Measurements from ENCODE around the gene MRPL36. TPM values are rescaled to one million over a fixed set of nuclear protein-coding genes. Genes with fewer than 3 reads are reported as not detected.

MRPL36 gene
- total RNA-seq, 3 donors from 2014 or later, result 33.5 to 46.2 (median 41.6) TPM

DNA sequence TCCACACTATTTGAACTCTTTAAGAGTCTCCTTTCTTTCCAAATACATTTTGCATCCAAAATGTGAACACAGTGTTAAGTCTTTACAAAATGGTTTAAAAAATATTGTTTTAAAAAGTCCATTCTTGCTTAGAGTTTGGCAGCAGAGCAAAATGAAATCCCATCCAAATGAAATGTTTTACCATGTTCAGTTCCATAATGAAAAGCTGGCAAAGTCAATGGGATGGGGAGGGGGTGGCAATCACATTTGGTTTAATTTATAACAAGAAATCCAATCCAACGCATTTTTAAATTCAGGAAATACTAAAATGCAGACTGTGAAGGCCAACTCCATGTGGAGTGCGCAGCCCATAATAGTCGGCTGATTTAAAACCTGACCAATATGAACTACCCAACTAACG is 39.4 kb downstream of the MRPL36 start:
- no peak overlapping the region for H3K27ac ChIP-seq
- H3K9me3 ChIP-seq, result peaks cover 0 to 9% of the 10 kb centered on the region in 2 donors
- no peaks in the 10 kb centered on the region for H3K27me3 ChIP-seq
- H3K36me3 ChIP-seq, result no peaks in the 10 kb centered on the region
- intact Hi-C loops (cut with DNase I; ENCODE audit: low total_unique reads), result loop anchor here (5.0 kb wide), 1 partner anchor 587 kb away; no protein-coding TSS in a partner anchor
- TF ChIP-seq POLR2A (IDR thresholded peaks at IDR 0.05) (no peak), POLR2AphosphoS5 (IDR thresholded peaks at IDR 0.05) (no peak)
- TF ChIP-seq, protein P1, sequence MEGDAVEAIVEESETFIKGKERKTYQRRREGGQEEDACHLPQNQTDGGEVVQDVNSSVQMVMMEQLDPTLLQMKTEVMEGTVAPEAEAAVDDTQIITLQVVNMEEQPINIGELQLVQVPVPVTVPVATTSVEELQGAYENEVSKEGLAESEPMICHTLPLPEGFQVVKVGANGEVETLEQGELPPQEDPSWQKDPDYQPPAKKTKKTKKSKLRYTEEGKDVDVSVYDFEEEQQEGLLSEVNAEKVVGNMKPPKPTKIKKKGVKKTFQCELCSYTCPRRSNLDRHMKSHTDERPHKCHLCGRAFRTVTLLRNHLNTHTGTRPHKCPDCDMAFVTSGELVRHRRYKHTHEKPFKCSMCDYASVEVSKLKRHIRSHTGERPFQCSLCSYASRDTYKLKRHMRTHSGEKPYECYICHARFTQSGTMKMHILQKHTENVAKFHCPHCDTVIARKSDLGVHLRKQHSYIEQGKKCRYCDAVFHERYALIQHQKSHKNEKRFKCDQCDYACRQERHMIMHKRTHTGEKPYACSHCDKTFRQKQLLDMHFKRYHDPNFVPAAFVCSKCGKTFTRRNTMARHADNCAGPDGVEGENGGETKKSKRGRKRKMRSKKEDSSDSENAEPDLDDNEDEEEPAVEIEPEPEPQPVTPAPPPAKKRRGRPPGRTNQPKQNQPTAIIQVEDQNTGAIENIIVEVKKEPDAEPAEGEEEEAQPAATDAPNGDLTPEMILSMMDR (IDR thresholded peaks at IDR 0.05), result no peak
- H3K4me1 ChIP-seq, result no peaks in the 10 kb centered on the region
- no peak for DNase-seq (ENCODE audit: low spot score in 2 of 2)
- no peak overlapping the region for H3K4me3 ChIP-seq

- Histone ChIP-seq H3K27me3 (no peaks in the 10 kb centered on the region), H3K27ac (no peak overlapping the region), H3K4me3 (no peak overlapping the region), H3K9me3 (peaks cover 0 to 9% of the 10 kb centered on the region in 2 donors), H3K4me1 (no peaks in the 10 kb centered on the region), H3K36me3 (no peaks in the 10 kb centered on the region)
- TF ChIP-seq, protein P1 (IDR thresholded peaks at IDR 0.05), result no peak
- no peak for TF ChIP-seq POLR2AphosphoS5 (IDR thresholded peaks at IDR 0.05)
- intact Hi-C loops (cut with DNase I; ENCODE audit: low total_unique reads), result no loop called here
- DNase-seq (ENCODE audit: low spot score in 2 of 2), result peak in 1 of 2 donors; percentile 30
Observed at GRCh38 chr5:1759378-1759970, 40.2 kb downstream of the MRPL36 start.

- Histone ChIP-seq H3K36me3 (no peaks in the 10 kb centered on the region), H3K4me1 (no peaks in the 10 kb centered on the region), H3K27ac (no peak overlapping the region), H3K9me3 (peaks cover 0 to 9% of the 10 kb centered on the region in 2 donors), H3K27me3 (no peaks in the 10 kb centered on the region), H3K4me3 (no peak overlapping the region)
- no peak for DNase-seq (ENCODE audit: low spot score in 2 of 2)
- TF ChIP-seq, protein P1 (IDR thresholded peaks at IDR 0.05), result no peak
- TF ChIP-seq POLR2AphosphoS5 (IDR thresholded peaks at IDR 0.05) (no peak), POLR2A (IDR thresholded peaks at IDR 0.05) (no peak)
- intact Hi-C loops (cut with DNase I; ENCODE audit: low total_unique reads), result no loop called here
Observed at GRCh38 chr5:1758574-1758973, 41.1 kb downstream of the MRPL36 start.

DNA sequence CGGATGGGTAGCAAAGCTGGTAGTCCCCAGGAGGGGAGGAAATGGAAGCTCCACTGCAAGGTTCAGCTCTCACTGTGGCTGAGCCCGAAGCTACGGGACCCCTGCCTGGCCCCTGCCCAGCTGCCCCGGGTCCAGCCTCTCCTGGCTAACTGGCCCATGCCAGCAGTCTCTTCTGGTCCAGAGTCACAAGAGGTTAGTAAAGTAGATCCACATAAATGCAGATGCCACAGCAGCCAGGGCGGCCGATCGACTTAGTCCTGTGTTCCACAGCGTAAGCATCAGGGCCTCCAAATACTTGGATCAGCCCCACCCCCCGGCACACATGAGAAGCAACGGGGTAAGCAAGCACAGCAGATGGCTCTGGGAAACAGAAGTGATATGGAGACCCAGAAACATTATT is 42.1 kb downstream of the MRPL36 start:
- H3K9me3 ChIP-seq, result peaks cover 0 to 9% of the 10 kb centered on the region in 2 donors
- intact Hi-C loops (cut with DNase I; ENCODE audit: low total_unique reads), result no loop called here
- DNase-seq (ENCODE audit: low spot score in 2 of 2), result peak in 1 of 2 donors; percentile 37

GRCh38 chr5:1756481-1756880 is 43.2 kb downstream of the MRPL36 start:
- Histone ChIP-seq H3K9me3 (peaks cover 0 to 9% of the 10 kb centered on the region in 2 donors), H3K4me1 (no peaks in the 10 kb centered on the region), H3K36me3 (no peaks in the 10 kb centered on the region), H3K27ac (no peak overlapping the region), H3K27me3 (peaks cover 0 to 14% of the 10 kb centered on the region in 2 donors), H3K4me3 (no peak overlapping the region)
- TF ChIP-seq POLR2A (IDR thresholded peaks at IDR 0.05) (no peak), POLR2AphosphoS5 (IDR thresholded peaks at IDR 0.05) (no peak)
- TF ChIP-seq, protein P1 (IDR thresholded peaks at IDR 0.05), result no peak
- no peak for DNase-seq (ENCODE audit: low spot score in 2 of 2)
- intact Hi-C loops (cut with DNase I; ENCODE audit: low total_unique reads), result no loop called here

More for the DNA sequence above, 42.1 kb downstream of the MRPL36 start:
- H3K4me3 ChIP-seq, result no peak overlapping the region
- no peak overlapping the region for H3K27ac ChIP-seq
- TF ChIP-seq POLR2AphosphoS5 (IDR thresholded peaks at IDR 0.05), result no peak
- TF ChIP-seq, protein P1 (IDR thresholded peaks at IDR 0.05), result no peak
- no peak for TF ChIP-seq POLR2A (IDR thresholded peaks at IDR 0.05)
- H3K27me3 ChIP-seq, result peaks cover 0 to 4% of the 10 kb centered on the region in 2 donors
- H3K36me3 ChIP-seq, result no peaks in the 10 kb centered on the region
- H3K4me1 ChIP-seq, result no peaks in the 10 kb centered on the region

Measured in breast epithelium (tissue), 4 donors.